Activated T-cell treated with anti-CD3 and anti-CD28 coated beads, Interleukin-2, amount 50 U/mL, for 24 hours (primary cell): Measurements from ENCODE around the gene GLTPD2.

Experiments used
- DNase-seq: peaks from one replicate; pipeline ENCODE4 v3.0.0-alpha.2; 2020
- H3K27ac Mint-ChIP-seq: 2 replicates; pipeline ENCODE4 v1.8.0; 2020; ENCODE audit warnings: mild to moderate bottlenecking, mixed read lengths
- H3K27me3 Mint-ChIP-seq: 2 replicates; pipeline ENCODE4 v1.8.0; 2020; ENCODE audit warnings: mixed read lengths
- H3K36me3 Mint-ChIP-seq: 2 replicates; pipeline ENCODE4 v1.8.0; 2020; ENCODE audit warnings: low read depth, mixed read lengths
- H3K4me1 Mint-ChIP-seq: 2 replicates; pipeline ENCODE4 v1.8.0; 2020; ENCODE audit warnings: low read depth, mixed read lengths
- H3K4me3 Mint-ChIP-seq: 2 replicates; pipeline ENCODE4 v1.8.0; 2020; ENCODE audit warnings: mild to moderate bottlenecking, moderate library complexity, mixed read lengths
- H3K9me3 Mint-ChIP-seq: 2 replicates; pipeline ENCODE4 v1.8.0; 2020; ENCODE audit warnings: mixed read lengths

Gene GLTPD2

GRCh38 chr17:4837471-4838308, 48.9 kb downstream of the GLTPD2 start:
- Mint-ChIP-seq H3K9me3 (no peaks in the 10 kb centered on the region), H3K4me3 (no peak overlapping the region), H3K27ac (no peak overlapping the region), H3K4me1 (peaks cover 75% of the 10 kb centered on the region), H3K36me3 (peaks cover 22% of the 10 kb centered on the region), H3K27me3 (no peaks in the 10 kb centered on the region)
- no peak for DNase-seq

GRCh38 chr17:4838309-4838785, 49.6 kb downstream of the GLTPD2 start:
- Mint-ChIP-seq H3K4me3 (no peak overlapping the region), H3K27ac (no peak overlapping the region), H3K27me3 (no peaks in the 10 kb centered on the region), H3K4me1 (peaks cover 77% of the 10 kb centered on the region), H3K9me3 (no peaks in the 10 kb centered on the region), H3K36me3 (peaks cover 22% of the 10 kb centered on the region)
- DNase-seq, result no peak

- DNase-seq, result no peak
- Mint-ChIP-seq H3K4me1 (peaks cover 76% of the 10 kb centered on the region), H3K9me3 (no peaks in the 10 kb centered on the region), H3K27me3 (no peaks in the 10 kb centered on the region), H3K36me3 (peaks cover 16% of the 10 kb centered on the region), H3K27ac (peak overlapping the region; percentile 22), H3K4me3 (no peak overlapping the region)
Measured at GRCh38 chr17:4839221-4839620, 50.5 kb downstream of the GLTPD2 start.
